ENCODE results near the gene CELF5. TPM values are rescaled to one million over a fixed set of nuclear protein-coding genes. Genes with fewer than 3 reads are reported as not detected.

Gene CELF5
- total and polyA plus RNA-seq, 9 of the 15 experiments (the other 6 are each of a cell fraction or from before 2014, with no cell fraction given), result 0.01 to 0.56 (median 0.22) TPM

- TF ChIP-seq RREB1 (CRISPR knock-in tag; IDR thresholded peaks at IDR 0.05), result no peak
- no peak for TF ChIP-seq TAF15 (IDR thresholded peaks at IDR 0.05; ENCODE audit: low read depth, low read length)
- no peak for TF ChIP-seq CBX1 (IDR thresholded peaks at IDR 0.05; ENCODE audit: low read depth)
- TF ChIP-seq KDM1A (IDR thresholded peaks at IDR 0.05), result peak in 1 of 2 experiments; percentile 6; a peak in 1 of 4 replicates
- no peak for TF ChIP-seq GABPA (tag; conservative IDR thresholded peaks at IDR 0.05; ENCODE audit: low read depth)
- no peak for TF ChIP-seq NFIC (IDR thresholded peaks at IDR 0.05)
- TF ChIP-seq HLTF (IDR thresholded peaks at IDR 0.05), result no peak
- no peak for TF ChIP-seq SPI1 (IDR thresholded peaks at IDR 0.05; ENCODE audit: borderline replicate concordance, low read depth, low read length)
- TF ChIP-seq SMAD2 (IDR thresholded peaks at IDR 0.05; ENCODE audit: low read depth, low read length), result no peak
- TF ChIP-seq EZH2 (IDR thresholded peaks at IDR 0.05; ENCODE audit: borderline replicate concordance, low read depth, low read length), result no peak
- no peak for TF ChIP-seq HIVEP1 (CRISPR knock-in tag; IDR thresholded peaks at IDR 0.05)
- no peak for TF ChIP-seq FOXP4 (CRISPR knock-in tag; IDR thresholded peaks at IDR 0.05; ENCODE audit: borderline replicate concordance)
- no peak for TF ChIP-seq ARID1B (IDR thresholded peaks at IDR 0.05)
Observed at GRCh38 chr19:3315676-3315973, 91.2 kb downstream of the CELF5 start (continued).

Data from K562 (cell line).